A549 (cell line): ENCODE results near the gene ANKRD62. TPM values are rescaled to one million over a fixed set of nuclear protein-coding genes. Genes with fewer than 3 reads are reported as not detected.

Source experiments
- ATAC-seq, 2 experiments: fragments of 200-7000 bp in 1 of 2; fragments of >200 bp in 1 of 2; cut with Nextera tagmentation in 1 of 2; cut with Tn5 transposase in 1 of 2; 3 replicates each; pipeline versions ENCODE4 v1.8.0 to v1.9.1; 2018 to 2020; ENCODE audit warnings: mild to moderate bottlenecking in 1 of 2, moderate library complexity in 1 of 2
- CTCF ChIA-PET: fragments of 300-600 bp; sonication (Branson Sonifier 250); formaldehyde crosslinking; extraction: SDS; loops from one replicate; lab custom pipeline; 2021; ENCODE audit warnings: antibody characterized with exemption, inconsistent platforms; lab: Yijun Ruan, JAX
- POLR2A ChIA-PET: fragments of 350-600 bp; formaldehyde crosslinking; extraction: SDS; loops from one replicate; lab custom pipeline; 2021; ENCODE audit warnings: antibody characterized with exemption, inconsistent platforms; lab: Yijun Ruan, JAX
- DNase-seq, 2 experiments: peaks; one replicate each; pipeline versions ENCODE4 v3.0.0 to v3.0.0-alpha.2; 2011 to 2016; ENCODE audit warnings: low read depth in 1 of 2, low spot score in 1 of 2
- FAIRE-seq: peaks from 2 replicates; lab custom pipeline; 2011; peaks lifted over from hg19 to GRCh38; lab: Jason Lieb, UNC
- H3K27ac ChIP-seq, 2 experiments: fragments of >200 bp; sonication (Bioruptor Twin); formaldehyde crosslinking; 3 replicates each; pipeline ENCODE4 v1.5.1; 2016 to 2017
- H3K4me1 ChIP-seq: fragments of >200 bp; sonication (Bioruptor Twin); formaldehyde crosslinking; 3 replicates; pipeline ENCODE4 v1.6.1; 2016
- H3K4me2 ChIP-seq: fragments of >200 bp; sonication (Bioruptor Twin); formaldehyde crosslinking; 3 replicates; pipeline ENCODE4 v1.6.1; 2016
- H3K4me3 ChIP-seq: fragments of >200 bp; sonication (Bioruptor Twin); formaldehyde crosslinking; 3 replicates; pipeline ENCODE4 v1.5.1; 2016
- H3K9me3 ChIP-seq: fragments of >200 bp; sonication (Bioruptor Twin); formaldehyde crosslinking; 3 replicates; pipeline ENCODE4 v1.6.1; 2016
- BCL3 ChIP-seq: fragments of >200 bp; sonication (Bioruptor Twin); formaldehyde crosslinking; IDR thresholded peaks from 3 replicates; pipeline ENCODE4 v1.6.1; 2016
- CBX8 ChIP-seq: fragments of 200-600 bp; sonication (generic); IDR thresholded peaks from 2 replicates; pipeline ENCODE4 v1.6.1; 2016
- CTCF ChIP-seq: fragments of >200 bp; sonication (Bioruptor Twin); formaldehyde crosslinking; IDR thresholded peaks from 3 replicates; pipeline ENCODE4 v1.5.1; 2016
- E2F6 ChIP-seq: IDR thresholded peaks from 2 replicates; pipeline ENCODE4 v1.6.1; 2012; ENCODE audit warnings: low read depth, borderline replicate concordance
- EHMT2 ChIP-seq: fragments of 200-600 bp; sonication (generic); IDR thresholded peaks from 2 replicates; pipeline ENCODE4 v1.6.1; 2016; ENCODE audit warnings: antibody characterized with exemption, low read depth, mild to moderate bottlenecking, moderate library complexity
- EP300 ChIP-seq, 2 experiments: fragments of >200 bp; sonication (Bioruptor Twin); formaldehyde crosslinking; IDR thresholded peaks; 2 replicates in 1 of 2; 3 replicates in 1 of 2; pipeline ENCODE4 v1.6.1; 2016 to 2017
- ESRRA ChIP-seq: fragments of 150-350 bp; IDR thresholded peaks from 2 replicates; pipeline ENCODE4 v1.6.1; 2014; ENCODE audit warnings: mild to moderate bottlenecking, low read length, borderline replicate concordance
- FOSL2 ChIP-seq, 2 experiments: fragments of 450-650 bp in 1 of 2; fragments of >200 bp in 1 of 2; sonication (Bioruptor Twin) in 1 of 2; formaldehyde crosslinking; IDR thresholded peaks; 2 replicates each; pipeline versions ENCODE4 v1.5.0 to v1.6.1; 2016 to 2020; ENCODE audit warnings: mild to moderate bottlenecking in 1 of 2, moderate library complexity in 1 of 2
- FOXS1 ChIP-seq: fragments of 250-450 bp; sonication (Bioruptor Pico); IDR thresholded peaks from 2 replicates; pipeline ENCODE4 v1.5.0; 2020; ENCODE audit warnings: mild to moderate bottlenecking, moderate library complexity
- HEYL ChIP-seq: fragments of 250-450 bp; sonication (Bioruptor Pico); IDR thresholded peaks from 2 replicates; pipeline ENCODE4 v1.8.0; 2021; ENCODE audit warnings: mild to moderate bottlenecking, moderate library complexity
- HMGXB4 ChIP-seq: fragments of 250-450 bp; sonication (Bioruptor Pico); IDR thresholded peaks from 2 replicates; pipeline ENCODE4 v1.5.0; 2021; ENCODE audit warnings: mild to moderate bottlenecking, moderate library complexity, borderline replicate concordance
- HOXB5 ChIP-seq: fragments of 250-450 bp; sonication (Bioruptor Pico); IDR thresholded peaks from 2 replicates; pipeline ENCODE4 v1.5.0; 2020; ENCODE audit warnings: mild to moderate bottlenecking, moderate library complexity
- JUN ChIP-seq, 2 experiments: fragments of >200 bp; sonication (Bioruptor Twin); formaldehyde crosslinking; IDR thresholded peaks; 2 replicates in 1 of 2; 3 replicates in 1 of 2; pipeline ENCODE4 v1.6.1; 2016 to 2017
- KDM1A ChIP-seq: fragments of 200-600 bp; sonication (generic); IDR thresholded peaks from 2 replicates; pipeline ENCODE4 v1.6.1; 2016; ENCODE audit warnings: low read depth, mild to moderate bottlenecking
- MAFK ChIP-seq: fragments of 450-650 bp; IDR thresholded peaks from 2 replicates; pipeline ENCODE4 v1.6.1; 2014; ENCODE audit not compliant: partially characterized antibody
- MAZ ChIP-seq: fragments of 150-350 bp; IDR thresholded peaks from 2 replicates; pipeline ENCODE4 v1.6.1; 2014; ENCODE audit warnings: antibody characterized with exemption, low read depth, low read length, borderline replicate concordance
- NR3C1 ChIP-seq: fragments of >200 bp; sonication (Bioruptor Twin); formaldehyde crosslinking; IDR thresholded peaks from 3 replicates; pipeline ENCODE4 v1.6.1; 2017
- RARB ChIP-seq: fragments of 250-450 bp; sonication (Bioruptor Pico); IDR thresholded peaks from 2 replicates; pipeline ENCODE4 v1.8.0; 2021; ENCODE audit warnings: mild to moderate bottlenecking, moderate library complexity
- RCOR1 ChIP-seq: fragments of 150-350 bp; IDR thresholded peaks from 2 replicates; pipeline ENCODE4 v1.6.1; 2014; ENCODE audit warnings: antibody characterized with exemption, low read length, low read depth
- RFX5 ChIP-seq: fragments of 450-650 bp; IDR thresholded peaks from 2 replicates; pipeline ENCODE4 v1.7.1; 2014; ENCODE audit warnings: antibody characterized with exemption, mild to moderate bottlenecking, moderate library complexity
- SMC3 ChIP-seq: fragments of >200 bp; sonication (Bioruptor Twin); formaldehyde crosslinking; IDR thresholded peaks from 3 replicates; pipeline ENCODE4 v1.6.1; 2018; ENCODE audit warnings: inconsistent platforms
- SREBF2 ChIP-seq: fragments of 450-650 bp; IDR thresholded peaks from 2 replicates; pipeline ENCODE4 v1.6.1; 2014; ENCODE audit warnings: mild to moderate bottlenecking, moderate library complexity
- USF2 ChIP-seq: fragments of 450-650 bp; IDR thresholded peaks from 2 replicates; pipeline ENCODE4 v1.6.1; 2014; ENCODE audit warnings: antibody characterized with exemption
- ZC3H11A ChIP-seq: fragments of 450-650 bp; IDR thresholded peaks from 2 replicates; pipeline ENCODE4 v1.6.1; 2014; ENCODE audit warnings: antibody characterized with exemption, mild to moderate bottlenecking
- ZFP36 ChIP-seq: fragments of 450-650 bp; IDR thresholded peaks from 2 replicates; pipeline ENCODE4 v1.6.1; 2014; ENCODE audit warnings: borderline replicate concordance; ENCODE audit not compliant: partially characterized antibody
- ZNF302 ChIP-seq: fragments of 250-450 bp; sonication (Bioruptor Pico); IDR thresholded peaks from 2 replicates; pipeline ENCODE4 v1.9.0; 2021; ENCODE audit warnings: inconsistent platforms, mild to moderate bottlenecking, moderate library complexity
- WGBS: methylation state at CpG from one replicate; pipeline ENCODE4 v1.1.6; 2017; ENCODE audit errors: missing lambda C conversion rate; 5-methylcytosine and 5-hydroxymethylcytosine counted together
- polyA plus RNA-seq, 4 experiments: library from polyadenylated mRNA; depleted of rRNA in 3 of 4; stranded (reverse); fragments of >200 nt; fragmentation: RNase III in 1 of 4; extraction: RNeasy Plus Mini Kit Qiagen cat#74134 plus additional on column Dnase treatment in 1 of 4; gene quantifications; 2 replicates in 3 of 4; 3 replicates in 1 of 4; pipeline ENCODE4 v1.2.3, GENCODE V29; 2011 to 2017

Gene ANKRD62
- polyA plus RNA-seq, 2 of the 4 experiments (the other 2 are of a cell fraction): not detected

- POLR2A ChIA-PET: no interaction called here
- Histone ChIP-seq H3K4me1 (0 out of 3 replicates have a peak, but pooled peaks cover 3% of the 10 kb centered on the region), H3K27ac (no peak overlapping the region), H3K9me3 (no peaks in the 10 kb centered on the region), H3K4me3 (no peak overlapping the region), H3K4me2 (no peak overlapping the region)
- WGBS: 41% methylated on average over 7 of the region's 14 CpGs
- ATAC-seq (peak in 1 of 2 experiments; percentile 79; a peak in 3 of 6 replicates), DNase-seq (no peak), FAIRE-seq (no peak)
- CTCF ChIA-PET: interaction anchor here (0.8 kb wide), 1 partner anchor 19 kb away, joined by 3 read pairs; no protein-coding TSS in a partner anchor
- TF ChIP-seq HMGXB4 (CRISPR knock-in tag) (no peak), MAFK (no peak), ESRRA (no peak), RARB (CRISPR knock-in tag) (no peak), EHMT2 (no peak), SREBF2 (no peak), USF2 (no peak), FOSL2 (IDR thresholded peaks at IDR 0.05) (no peak), FOSL2 (CRISPR knock-in tag; IDR thresholded peaks at IDR 0.05) (no peak), JUN (IDR thresholded peaks at IDR 0.05) (no peak), NR3C1 (no peak)
Observed at GRCh38 chr18:12057419-12058039, 36.1 kb upstream of the ANKRD62 start.

GRCh38 chr18:12059334-12060181, 34.1 kb upstream of the ANKRD62 start:
- 0 out of 3 replicates have a peak, but pooled peaks cover 3% of the 10 kb centered on the region for H3K4me1 ChIP-seq
- POLR2A ChIA-PET: interaction anchor here (0.6 kb wide), 1 partner anchor 250 kb away, joined by 14 read pairs; no protein-coding TSS in a partner anchor
- DNase-seq (no peak), FAIRE-seq (no peak), ATAC-seq (no peak; a peak in 1 of 6 replicates)
- H3K27ac ChIP-seq: no peak overlapping the region
- TF ChIP-seq EHMT2 (no peak), BCL3 (no peak), RCOR1 (no peak), ZFP36 (no peak), USF2 (no peak), ZNF302 (no peak), EP300 (IDR thresholded peaks at IDR 0.05) (no peak), SMC3 (no peak), FOSL2 (IDR thresholded peaks at IDR 0.05) (no peak), FOSL2 (CRISPR knock-in tag; IDR thresholded peaks at IDR 0.05) (no peak), RFX5 (no peak), MAZ (no peak), KDM1A (no peak), HEYL (CRISPR knock-in tag) (no peak), CTCF (no peak), CBX8 (no peak), ZC3H11A (no peak), HOXB5 (CRISPR knock-in tag) (no peak), NR3C1 (no peak), E2F6 (no peak), FOXS1 (no peak)
- H3K9me3 ChIP-seq: no peaks in the 10 kb centered on the region
- peak overlapping the region; percentile 47; the same call in 2 of the 3 replicates for H3K4me2 ChIP-seq
- CTCF ChIA-PET: interaction anchor here (2.0 kb wide), 1 partner anchor 10 kb away, joined by 9 read pairs; no protein-coding TSS in a partner anchor
- WGBS: 78% methylated on average over 5 of the region's 16 CpGs
- no peak overlapping the region for H3K4me3 ChIP-seq
